ES-I3 (cell line): ENCODE results near the gene RAB35.

Experiments
- H3K36me3 ChIP-seq: 2 replicates; pipeline ENCODE4 v1.6.1; 2013; ENCODE audit warnings: mild to moderate bottlenecking, low read length, control low read depth, moderate library complexity; ENCODE audit not compliant: insufficient read depth
- H3K4me1 ChIP-seq: 2 replicates; pipeline ENCODE4 v1.6.1; 2013; ENCODE audit warnings: mild to moderate bottlenecking, control low read depth, low read length; ENCODE audit not compliant: insufficient read depth
- H3K9ac ChIP-seq: 2 replicates; pipeline ENCODE4 v1.6.1; 2013; ENCODE audit warnings: low read depth, mild to moderate bottlenecking, low read length, moderate library complexity
- H3K9me3 ChIP-seq: 2 replicates; pipeline ENCODE4 v1.6.1; 2013; ENCODE audit warnings: mild to moderate bottlenecking, low read length, moderate library complexity; ENCODE audit not compliant: control insufficient read depth, insufficient read depth

Gene RAB35

GRCh38 chr12:120141336-120141735, 24.8 kb upstream of the RAB35 start:
- H3K9ac ChIP-seq = no peak overlapping the region
- no peaks in the 10 kb centered on the region for H3K9me3 ChIP-seq
- peaks cover 61% of the 10 kb centered on the region for H3K36me3 ChIP-seq
- H3K4me1 ChIP-seq = no peaks in the 10 kb centered on the region

- Histone ChIP-seq H3K4me1 (no peaks in the 10 kb centered on the region), H3K9me3 (no peaks in the 10 kb centered on the region), H3K9ac (no peak overlapping the region), H3K36me3 (peaks cover 64% of the 10 kb centered on the region)
These were observed 24.1 kb upstream of the RAB35 start for GRCh38 chr12:120140603-120141002.

GRCh38 chr12:120139958-120140357, 23.4 kb upstream of the RAB35 start:
- Histone ChIP-seq H3K9me3 (no peaks in the 10 kb centered on the region), H3K9ac (no peak overlapping the region), H3K4me1 (no peaks in the 10 kb centered on the region), H3K36me3 (peaks cover 65% of the 10 kb centered on the region)

GRCh38 chr12:120138366-120138765, 21.8 kb upstream of the RAB35 start:
- Histone ChIP-seq H3K9me3 (no peaks in the 10 kb centered on the region), H3K4me1 (no peaks in the 10 kb centered on the region), H3K36me3 (peaks cover 66% of the 10 kb centered on the region), H3K9ac (no peak overlapping the region)

GRCh38 chr12:120137833-120138232, 21.3 kb upstream of the RAB35 start:
- Histone ChIP-seq H3K9ac (no peak overlapping the region), H3K9me3 (no peaks in the 10 kb centered on the region), H3K36me3 (peaks cover 69% of the 10 kb centered on the region), H3K4me1 (no peaks in the 10 kb centered on the region)

- no peak overlapping the region for H3K9ac ChIP-seq
- H3K9me3 ChIP-seq = no peaks in the 10 kb centered on the region
- no peaks in the 10 kb centered on the region for H3K4me1 ChIP-seq
- H3K36me3 ChIP-seq = peaks cover 62% of the 10 kb centered on the region
These were observed 19.7 kb upstream of the RAB35 start for GRCh38 chr12:120136093-120136770.

- H3K4me1 ChIP-seq = no peaks in the 10 kb centered on the region
- no peaks in the 10 kb centered on the region for H3K9me3 ChIP-seq
- no peak overlapping the region for H3K9ac ChIP-seq
- H3K36me3 ChIP-seq = peaks cover 66% of the 10 kb centered on the region
These were observed 17.9 kb upstream of the RAB35 start for GRCh38 chr12:120134307-120134980.

- H3K36me3 ChIP-seq = peaks cover 62% of the 10 kb centered on the region
- no peaks in the 10 kb centered on the region for H3K4me1 ChIP-seq
- no peaks in the 10 kb centered on the region for H3K9me3 ChIP-seq
- no peak overlapping the region for H3K9ac ChIP-seq
These were observed 16.4 kb upstream of the RAB35 start for GRCh38 chr12:120132863-120133385.

- H3K4me1 ChIP-seq = peaks cover 5% of the 10 kb centered on the region
- H3K9me3 ChIP-seq = no peaks in the 10 kb centered on the region
- H3K36me3 ChIP-seq = peaks cover 57% of the 10 kb centered on the region
- H3K9ac ChIP-seq = no peak overlapping the region
These were observed 15.7 kb upstream of the RAB35 start for GRCh38 chr12:120132054-120132836.

GRCh38 chr12:120131116-120131515, 14.6 kb upstream of the RAB35 start:
- Histone ChIP-seq H3K36me3 (peaks cover 51% of the 10 kb centered on the region), H3K4me1 (peaks cover 16% of the 10 kb centered on the region), H3K9me3 (no peaks in the 10 kb centered on the region), H3K9ac (no peak overlapping the region)

GRCh38 chr12:120130011-120130410, 13.5 kb upstream of the RAB35 start:
- peaks cover 19% of the 10 kb centered on the region for H3K4me1 ChIP-seq
- H3K9ac ChIP-seq = no peak overlapping the region
- H3K36me3 ChIP-seq = peaks cover 45% of the 10 kb centered on the region
- no peaks in the 10 kb centered on the region for H3K9me3 ChIP-seq

- Histone ChIP-seq H3K9ac (no peak overlapping the region), H3K9me3 (no peaks in the 10 kb centered on the region), H3K36me3 (peaks cover 30% of the 10 kb centered on the region), H3K4me1 (peaks cover 19% of the 10 kb centered on the region)
These were observed 10.1 kb upstream of the RAB35 start for GRCh38 chr12:120126635-120127005.

GRCh38 chr12:120125792-120126634, 9.5 kb upstream of the RAB35 start:
- no peaks in the 10 kb centered on the region for H3K9me3 ChIP-seq
- H3K4me1 ChIP-seq = peaks cover 19% of the 10 kb centered on the region
- H3K9ac ChIP-seq = no peak overlapping the region
- H3K36me3 ChIP-seq = peaks cover 24% of the 10 kb centered on the region

GRCh38 chr12:120125029-120125428, 8.5 kb upstream of the RAB35 start:
- Histone ChIP-seq H3K36me3 (peaks cover 15% of the 10 kb centered on the region), H3K9me3 (no peaks in the 10 kb centered on the region), H3K9ac (no peak overlapping the region), H3K4me1 (peaks cover 19% of the 10 kb centered on the region)
